ENCODE measurements around the gene HECW1.

DNA sequence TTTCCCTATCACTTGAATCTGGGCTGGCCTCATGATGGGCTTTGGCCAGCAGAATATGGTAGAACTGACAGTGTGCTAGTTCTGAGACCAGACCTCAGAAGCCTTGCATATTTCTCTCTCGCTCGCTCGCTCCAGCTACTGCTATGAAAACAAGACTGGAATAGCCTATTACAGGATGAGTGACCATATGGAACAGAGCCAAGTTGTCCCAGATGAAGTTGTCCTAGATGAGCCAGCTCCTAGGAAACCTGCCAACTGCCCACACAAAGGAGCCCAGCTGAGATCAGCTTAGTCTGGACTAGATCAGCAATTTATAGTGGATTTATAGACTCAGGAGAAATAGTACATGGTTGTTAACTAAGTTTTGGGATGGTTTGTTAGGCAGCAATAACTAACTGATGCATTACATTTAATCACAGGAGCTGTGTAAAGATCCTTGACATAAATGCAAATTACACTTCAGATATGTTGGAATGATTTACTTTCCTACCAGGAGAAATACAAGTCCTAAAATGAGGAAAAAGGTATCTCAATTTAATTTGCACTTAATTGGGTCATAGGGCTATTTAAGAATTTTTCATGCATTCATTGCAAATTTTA is 6.8 kb upstream of the HECW1 start:
- no peak for TF ChIP-seq POLR2AphosphoS5 (IDR thresholded peaks at IDR 0.05; ENCODE audit: borderline replicate concordance, low read depth, low read length)
- no peak for TF ChIP-seq EZH2 (IDR thresholded peaks at IDR 0.05)
- TF ChIP-seq FOXP2 (optimal IDR thresholded peaks at IDR 0.05; ENCODE audit: control extremely low read depth, extremely low read length, insufficient read depth): no peak

Data from SK-N-MC (cell line).